Measurements from ENCODE around the gene ATF7.
"Not testable (repeated sequence)": the region's sequence is repeated elsewhere in the genome, so short reads cannot be mapped to it uniquely, and the experiment has no call there.

Gene ATF7

GRCh38 chr12:53483225-53483978, 142.8 kb downstream of the ATF7 start:
- DNase-seq (ENCODE audit: low read depth): no peak
- H3K4me3 ChIP-seq (ENCODE audit: low read depth, low read length): no peak overlapping the region
- TF ChIP-seq CTCF (IDR thresholded peaks at IDR 0.05; ENCODE audit: control insufficient read depth, extremely low read depth, insufficient read depth): no peak

- no peak for DNase-seq (ENCODE audit: low read depth)
- no peak for TF ChIP-seq CTCF (IDR thresholded peaks at IDR 0.05; ENCODE audit: control insufficient read depth, extremely low read depth, insufficient read depth)
- H3K4me3 ChIP-seq (ENCODE audit: low read depth, low read length): no peak overlapping the region
These were observed 143.5 kb downstream of the ATF7 start for GRCh38 chr12:53482626-53483168.

- TF ChIP-seq CTCF (IDR thresholded peaks at IDR 0.05; ENCODE audit: control insufficient read depth, extremely low read depth, insufficient read depth): no peak
- no peak for DNase-seq (ENCODE audit: low read depth)
- no peak overlapping the region for H3K4me3 ChIP-seq (ENCODE audit: low read depth, low read length)
These were observed 144.1 kb downstream of the ATF7 start for GRCh38 chr12:53481939-53482586.

GRCh38 chr12:53481458-53481857, 144.7 kb downstream of the ATF7 start:
- not testable (repeated sequence) for H3K4me3 ChIP-seq (ENCODE audit: low read depth, low read length); DNase-seq (ENCODE audit: low read depth)

- DNase-seq (ENCODE audit: low read depth): no peak
- no peak for TF ChIP-seq CTCF (IDR thresholded peaks at IDR 0.05; ENCODE audit: control insufficient read depth, extremely low read depth, insufficient read depth)
- no peak overlapping the region for H3K4me3 ChIP-seq (ENCODE audit: low read depth, low read length)
These were observed 145.4 kb downstream of the ATF7 start for GRCh38 chr12:53480491-53481442.

- TF ChIP-seq CTCF (IDR thresholded peaks at IDR 0.05; ENCODE audit: control insufficient read depth, extremely low read depth, insufficient read depth): no peak
- H3K4me3 ChIP-seq (ENCODE audit: low read depth, low read length): no peak overlapping the region
- DNase-seq (ENCODE audit: low read depth): no peak
These were observed 146.9 kb downstream of the ATF7 start for GRCh38 chr12:53479331-53479730.

GRCh38 chr12:53478865-53479264, 147.3 kb downstream of the ATF7 start:
- no peak for TF ChIP-seq CTCF (IDR thresholded peaks at IDR 0.05; ENCODE audit: control insufficient read depth, extremely low read depth, insufficient read depth)
- H3K4me3 ChIP-seq (ENCODE audit: low read depth, low read length): no peak overlapping the region
- no peak for DNase-seq (ENCODE audit: low read depth)

Measured in LNCaP clone FGC (cell line).